Measurements from ENCODE around the gene SPOCK1.

Gene SPOCK1

GRCh38 chr5:137032929-137033328, 466.2 kb downstream of the SPOCK1 start:
- H3K9me3 Mint-ChIP-seq: no peaks in the 10 kb centered on the region
- no peaks in the 10 kb centered on the region for H3K36me3 Mint-ChIP-seq (ENCODE audit: low read depth)
- TF ChIP-seq CTCF (IDR thresholded peaks at IDR 0.05): no peak
- no peak overlapping the region for H3K4me3 Mint-ChIP-seq
- no peak for DNase-seq
- peaks cover 17% of the 10 kb centered on the region for H3K27me3 Mint-ChIP-seq (ENCODE audit: low read depth, poor library complexity)
- H3K4me1 Mint-ChIP-seq: peaks cover 23% of the 10 kb centered on the region
- no peak overlapping the region for H3K27ac Mint-ChIP-seq

GRCh38 chr5:137027758-137028157, 471.4 kb downstream of the SPOCK1 start:
- DNase-seq: no peak
- TF ChIP-seq CTCF (IDR thresholded peaks at IDR 0.05): no peak
- H3K36me3 Mint-ChIP-seq (ENCODE audit: low read depth): no peaks in the 10 kb centered on the region
- no peaks in the 10 kb centered on the region for H3K4me1 Mint-ChIP-seq
- peaks cover 11% of the 10 kb centered on the region for H3K27me3 Mint-ChIP-seq (ENCODE audit: low read depth, poor library complexity)
- no peak overlapping the region for H3K4me3 Mint-ChIP-seq
- no peak overlapping the region for H3K27ac Mint-ChIP-seq
- H3K9me3 Mint-ChIP-seq: no peaks in the 10 kb centered on the region

GRCh38 chr5:137026296-137026695, 472.8 kb downstream of the SPOCK1 start:
- Mint-ChIP-seq H3K4me1 (no peaks in the 10 kb centered on the region), H3K27ac (no peak overlapping the region), H3K36me3 (ENCODE audit: low read depth) (no peaks in the 10 kb centered on the region), H3K4me3 (no peak overlapping the region), H3K9me3 (no peaks in the 10 kb centered on the region), H3K27me3 (ENCODE audit: low read depth, poor library complexity) (peaks cover 5% of the 10 kb centered on the region)
- DNase-seq: no peak
- TF ChIP-seq CTCF (IDR thresholded peaks at IDR 0.05): no peak

- Mint-ChIP-seq H3K36me3 (ENCODE audit: low read depth) (no peaks in the 10 kb centered on the region), H3K4me3 (no peak overlapping the region), H3K4me1 (no peaks in the 10 kb centered on the region), H3K9me3 (no peaks in the 10 kb centered on the region), H3K27ac (no peak overlapping the region), H3K27me3 (ENCODE audit: low read depth, poor library complexity) (peaks cover 5% of the 10 kb centered on the region)
- no peak for TF ChIP-seq CTCF (IDR thresholded peaks at IDR 0.05)
- no peak for DNase-seq
Observed at GRCh38 chr5:137024044-137024443, 475.1 kb downstream of the SPOCK1 start.

GRCh38 chr5:137023371-137023770, 475.8 kb downstream of the SPOCK1 start:
- no peaks in the 10 kb centered on the region for H3K4me1 Mint-ChIP-seq
- no peak overlapping the region for H3K4me3 Mint-ChIP-seq
- DNase-seq: no peak
- H3K27me3 Mint-ChIP-seq (ENCODE audit: low read depth, poor library complexity): peaks cover 3% of the 10 kb centered on the region
- H3K36me3 Mint-ChIP-seq (ENCODE audit: low read depth): no peaks in the 10 kb centered on the region
- no peaks in the 10 kb centered on the region for H3K9me3 Mint-ChIP-seq
- H3K27ac Mint-ChIP-seq: no peak overlapping the region
- TF ChIP-seq CTCF (IDR thresholded peaks at IDR 0.05): no peak

GRCh38 chr5:137022725-137023124, 476.4 kb downstream of the SPOCK1 start:
- Mint-ChIP-seq H3K27ac (no peak overlapping the region), H3K4me3 (no peak overlapping the region), H3K36me3 (ENCODE audit: low read depth) (no peaks in the 10 kb centered on the region)

More at GRCh38 chr5:137022725-137023124, 476.4 kb downstream of the SPOCK1 start:
- TF ChIP-seq CTCF (IDR thresholded peaks at IDR 0.05): no peak
- no peak for DNase-seq
- no peaks in the 10 kb centered on the region for H3K9me3 Mint-ChIP-seq
- peaks cover 6% of the 10 kb centered on the region for H3K27me3 Mint-ChIP-seq (ENCODE audit: low read depth, poor library complexity)
- no peaks in the 10 kb centered on the region for H3K4me1 Mint-ChIP-seq

Measured in nephron progenitor cell (in vitro differentiated cells).